Limb (tissue), 2 donors: Measurements from ENCODE around the gene GBP1.

Experiments used
- DNase-seq, 2 donors: peaks; one replicate each; pipeline ENCODE4 v3.0.0-alpha.2; 2016; ENCODE audit errors: extremely low spot score in 2 of 2

The GBP1 gene

GRCh38 chr1:89005286-89006151, 59.5 kb downstream of the GBP1 start:
- no peak for DNase-seq
